Upper lobe of left lung (tissue), 4 donors: ENCODE measurements around the gene BACE2.

Source experiments
- CTCF ChIP-seq, 6 experiments: fragments of 450-650 bp in 4 of 6; fragments of 200-600 bp in 2 of 6; sonication (generic) in 2 of 6; IDR thresholded peaks; one replicate each; pipeline ENCODE4 v1.5.1; 2016 to 2019; ENCODE audit warnings: antibody characterized with exemption in 6 of 6
- EP300 ChIP-seq, 4 donors: sonication (generic); formaldehyde crosslinking; IDR thresholded peaks; one replicate each; pipeline ENCODE4 v1.5.1; 2017; ENCODE audit warnings: antibody characterized with exemption in 4 of 4, control low read depth in 2 of 4
- POLR2A ChIP-seq, 4 donors: fragments of 450-650 bp; IDR thresholded peaks; one replicate each; pipeline ENCODE4 v1.5.1; 2016 to 2017; ENCODE audit warnings: antibody characterized with exemption in 4 of 4, mild to moderate bottlenecking in 2 of 4
- POLR2AphosphoS5 ChIP-seq, 2 donors: sonication (generic); formaldehyde crosslinking; IDR thresholded peaks; one replicate each; pipeline ENCODE4 v1.5.1; 2017; ENCODE audit warnings: antibody characterized with exemption in 2 of 2

- TF ChIP-seq CTCF (IDR thresholded peaks at IDR 0.05) (no peak), POLR2A (IDR thresholded peaks at IDR 0.05) (no peak), EP300 (IDR thresholded peaks at IDR 0.05) (no peak), POLR2AphosphoS5 (IDR thresholded peaks at IDR 0.05) (no peak)
Measured at GRCh38 chr21:41267346-41267745, 99.4 kb downstream of the BACE2 start.
